HL-60/S4 treated with retinoic acid at 250 ng/mL for 4 days and 3 days (cell line): ENCODE measurements around the gene SEC61A1.

ENCODE experiments used
- in situ Hi-C: fragments of 300-500 bp; cut with MboI; formaldehyde crosslinking; loops from 2 replicates; pipeline ENCODE4 v1.7.0; 2022; ENCODE audit warnings: low sequenced_read_pairs

Gene SEC61A1

GRCh38 chr3:128056258-128056657 lies 4.0 kb downstream of the SEC61A1 start:
- in situ Hi-C loops = no loop called here

DNA sequence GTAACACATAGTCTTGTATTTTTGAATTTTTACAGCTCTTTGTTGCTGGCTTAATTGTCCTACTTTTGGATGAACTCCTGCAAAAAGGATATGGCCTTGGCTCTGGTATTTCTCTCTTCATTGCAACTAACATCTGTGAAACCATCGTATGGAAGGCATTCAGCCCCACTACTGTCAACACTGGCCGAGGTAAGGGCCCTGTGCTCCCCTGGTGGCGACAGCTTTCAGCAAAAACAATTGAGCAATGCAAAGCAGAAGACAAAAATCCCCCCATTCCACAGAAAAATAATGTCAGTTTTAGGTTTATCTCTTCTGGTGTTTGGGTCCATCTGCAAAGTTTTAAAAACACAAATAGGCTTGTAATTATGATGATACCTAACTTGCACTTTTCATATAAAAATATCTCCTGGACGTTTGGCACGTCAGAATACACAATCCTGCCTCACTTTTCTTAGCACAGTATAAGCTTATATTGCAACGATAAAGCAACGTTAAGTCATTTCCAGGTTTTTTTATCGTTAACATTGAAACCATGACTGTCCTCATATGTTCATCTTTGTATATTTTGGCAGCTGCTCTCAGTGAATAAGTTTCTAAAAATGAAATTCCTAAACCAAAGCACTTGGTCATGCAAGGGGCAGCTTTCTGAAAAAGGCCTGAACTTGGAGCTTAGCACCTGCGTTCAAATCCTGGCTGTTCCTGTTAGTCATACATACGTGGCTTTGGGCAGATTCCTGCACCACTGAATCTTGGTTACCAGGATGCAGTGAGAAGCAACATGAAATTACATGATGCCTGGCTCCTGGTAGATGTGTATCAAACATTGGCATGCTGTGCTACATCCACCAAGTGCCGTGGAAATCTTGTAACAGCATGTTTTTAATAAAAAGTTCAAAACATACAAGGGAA lies 8.5 kb downstream of the SEC61A1 start:
- in situ Hi-C loops = no loop called here

- in situ Hi-C loops = no loop called here
Observed at GRCh38 chr3:128062033-128062745, 10.0 kb downstream of the SEC61A1 start.

DNA sequence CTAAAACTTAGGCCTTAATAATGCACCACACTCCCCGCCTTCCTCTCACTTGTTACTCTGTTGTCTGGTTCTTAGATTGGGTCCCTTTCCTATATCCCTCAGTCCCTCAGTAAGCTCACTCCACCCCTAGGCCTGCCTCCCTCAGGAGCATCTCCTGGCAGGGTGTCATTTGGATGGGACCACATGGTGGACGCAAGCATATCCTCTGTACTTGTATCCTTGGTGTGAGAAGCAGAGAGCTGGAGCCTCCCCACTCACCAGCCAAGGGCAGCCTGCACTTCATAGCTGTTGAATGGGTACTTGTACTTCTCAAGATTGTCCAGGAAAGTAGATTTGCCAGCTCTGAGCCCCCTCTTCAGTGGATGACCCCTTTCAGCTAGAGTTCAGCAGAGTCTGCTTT lies 11.6 kb downstream of the SEC61A1 start:
- in situ Hi-C loops = no loop called here

DNA sequence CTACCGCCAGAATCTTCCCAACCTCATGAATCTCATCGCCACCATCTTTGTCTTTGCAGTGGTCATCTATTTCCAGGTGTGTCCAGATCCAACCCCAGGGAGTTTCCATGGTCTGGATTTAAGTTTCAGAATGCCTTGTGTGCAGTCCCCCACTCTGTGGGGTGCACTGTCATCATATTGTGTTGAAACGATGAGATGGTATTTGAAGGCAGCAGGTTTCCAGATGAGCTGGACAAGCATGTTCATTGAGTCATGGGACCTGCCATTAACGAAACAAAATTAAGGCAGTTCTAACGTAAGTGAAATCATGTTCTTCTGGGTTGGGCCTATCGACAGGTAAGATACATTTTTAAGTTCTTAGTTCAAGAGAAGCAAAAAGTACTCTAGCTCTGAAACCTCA lies 12.7 kb downstream of the SEC61A1 start:
- in situ Hi-C loops = no loop called here

DNA sequence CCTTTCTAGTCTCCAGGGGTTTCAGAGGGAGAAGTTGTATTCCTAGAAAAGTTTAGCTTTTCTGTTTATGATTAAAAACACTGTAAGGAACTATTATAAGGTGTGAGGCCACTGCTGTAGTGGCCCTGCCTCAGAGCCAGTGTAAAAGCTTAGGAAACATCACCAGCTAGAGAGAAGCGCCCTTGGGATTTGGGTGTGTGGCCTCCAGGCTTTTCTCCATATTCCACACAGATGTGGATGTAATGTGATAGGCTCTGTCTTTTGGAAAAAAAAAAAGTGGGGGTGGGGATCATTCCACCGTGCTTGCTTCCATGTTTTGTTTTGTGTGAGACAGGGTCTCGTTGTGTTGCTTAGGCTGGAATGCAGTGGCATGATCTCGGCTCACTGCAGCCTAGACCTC lies 13.9 kb downstream of the SEC61A1 start:
- in situ Hi-C loops = no loop called here

DNA sequence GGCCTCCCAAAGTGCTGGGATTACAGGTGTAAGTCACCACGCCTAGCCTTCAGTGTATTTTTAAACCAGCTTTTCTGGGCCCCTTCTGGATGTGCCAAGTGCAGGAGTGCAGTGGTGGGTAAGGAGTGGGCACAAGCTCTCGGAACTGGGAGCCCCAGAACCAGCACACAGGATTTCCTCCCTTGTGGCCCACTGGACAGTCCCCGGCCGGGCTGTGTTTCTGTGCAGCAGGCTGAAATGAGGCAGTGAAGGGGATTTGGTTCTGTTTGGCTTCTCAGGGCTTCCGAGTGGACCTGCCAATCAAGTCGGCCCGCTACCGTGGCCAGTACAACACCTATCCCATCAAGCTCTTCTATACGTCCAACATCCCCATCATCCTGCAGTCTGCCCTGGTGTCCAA lies 14.4 kb downstream of the SEC61A1 start:
- in situ Hi-C loops = no loop called here

DNA sequence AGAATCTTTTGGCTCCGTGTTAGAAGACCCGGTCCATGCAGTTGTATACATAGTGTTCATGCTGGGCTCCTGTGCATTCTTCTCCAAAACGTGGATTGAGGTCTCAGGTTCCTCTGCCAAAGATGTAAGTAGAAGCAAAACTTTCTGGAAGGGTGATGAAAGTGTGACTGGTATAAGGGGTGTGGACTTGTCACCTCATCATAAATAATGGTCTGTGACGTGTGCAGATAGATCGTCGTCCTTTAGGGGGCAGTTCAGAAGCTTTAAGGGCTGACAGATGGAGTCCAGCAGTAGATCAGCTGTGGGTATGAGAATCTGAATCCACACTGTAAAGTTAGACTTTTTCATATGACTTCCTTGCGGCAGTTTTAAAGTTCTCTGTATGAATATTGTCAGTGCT lies 15.3 kb downstream of the SEC61A1 start:
- in situ Hi-C loops = no loop called here

DNA sequence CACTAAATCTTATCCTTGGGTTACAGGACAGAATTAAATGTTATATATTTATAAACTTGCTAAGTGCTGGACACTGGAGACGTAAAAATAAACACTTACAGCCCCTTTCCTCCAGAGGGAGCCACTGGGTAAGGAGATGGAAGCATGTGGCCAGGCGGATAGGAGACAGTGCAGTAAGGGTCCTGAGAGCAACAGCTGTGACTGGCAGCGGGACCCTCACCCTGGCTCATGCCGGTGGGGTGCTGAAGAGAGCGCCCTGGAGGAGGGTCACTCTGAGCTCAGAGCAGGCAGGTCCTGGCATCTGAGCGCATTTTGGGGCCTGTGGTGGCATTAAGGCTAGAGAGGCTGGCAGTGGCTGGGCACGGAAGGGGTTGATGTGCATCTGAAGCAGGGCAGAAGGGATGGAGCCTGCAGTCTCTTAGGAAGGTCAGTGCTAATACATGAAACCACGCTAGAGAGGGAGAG lies 16.0 kb downstream of the SEC61A1 start:
- in situ Hi-C loops = no loop called here

- in situ Hi-C loops = no loop called here
Observed at GRCh38 chr3:128069271-128069670, 17.0 kb downstream of the SEC61A1 start.

DNA sequence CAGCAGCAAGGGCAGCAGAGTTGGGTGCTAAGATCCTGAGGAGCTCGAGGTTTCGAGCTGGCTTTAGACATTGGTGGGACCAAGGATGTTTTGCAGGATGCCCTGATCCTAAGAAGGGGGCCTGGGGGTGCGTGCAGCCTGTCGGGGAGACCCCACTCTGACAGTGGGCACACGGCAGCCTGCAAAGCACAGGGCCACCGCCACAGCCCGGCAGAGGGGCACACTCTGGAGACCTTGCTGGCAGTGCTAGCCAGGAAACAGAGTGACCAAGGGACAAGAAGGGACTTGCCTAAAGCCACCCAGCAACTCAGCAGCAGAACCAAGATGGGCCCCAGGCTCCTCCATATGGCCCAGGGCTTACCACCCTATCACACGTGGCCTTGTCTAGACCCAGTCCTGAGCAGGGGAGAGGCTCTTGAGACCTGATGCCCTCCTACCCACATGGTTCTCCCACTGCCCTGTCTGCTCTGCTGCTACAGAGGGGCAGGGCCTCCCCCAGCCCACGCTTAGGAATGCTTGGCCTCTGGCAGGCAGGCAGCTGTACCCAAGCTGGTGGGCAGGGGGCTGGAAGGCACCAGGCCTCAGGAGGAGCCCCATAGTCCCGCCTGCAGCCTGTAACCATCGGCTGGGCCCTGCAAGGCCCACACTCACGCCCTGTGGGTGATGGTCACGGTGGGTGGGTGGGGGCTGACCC lies 18.8 kb downstream of the SEC61A1 start:
- in situ Hi-C loops = no loop called here

DNA sequence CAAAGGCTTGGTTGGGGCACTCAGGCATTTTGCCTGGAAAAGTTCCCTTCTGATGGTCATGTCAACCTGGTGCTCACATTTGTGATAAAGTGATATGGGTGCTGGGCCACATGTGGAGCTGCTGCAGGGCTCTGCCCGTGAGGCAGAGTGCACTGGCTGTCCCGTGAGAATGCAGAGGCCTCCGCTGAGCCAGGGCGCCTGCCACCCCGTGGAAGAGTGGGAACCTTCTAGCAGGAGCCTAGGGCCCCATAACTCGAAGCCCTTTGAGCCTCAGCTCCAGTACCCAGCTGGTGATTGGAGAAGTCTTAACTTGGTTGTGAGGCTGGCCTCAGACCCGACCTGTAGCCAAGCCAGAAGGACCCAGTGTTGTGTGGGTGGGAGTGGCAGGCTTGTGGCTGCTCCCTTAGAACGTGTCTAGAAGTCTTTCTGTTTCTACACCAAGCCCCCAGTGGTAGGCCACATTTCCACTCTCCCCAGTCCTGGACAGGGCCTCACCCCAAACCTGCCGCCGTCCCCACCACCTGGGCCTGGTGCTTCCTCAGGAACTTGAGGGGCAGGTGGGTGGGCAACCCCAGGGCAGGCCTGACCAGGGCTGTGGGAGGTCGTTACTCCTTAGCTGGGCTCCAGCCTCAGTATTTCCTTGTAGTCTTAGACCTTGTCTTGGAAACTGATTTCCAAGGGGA lies 19.7 kb downstream of the SEC61A1 start:
- in situ Hi-C loops = no loop called here

GRCh38 chr3:128072454-128073184 lies 20.4 kb downstream of the SEC61A1 start:
- in situ Hi-C loops = no loop called here

DNA sequence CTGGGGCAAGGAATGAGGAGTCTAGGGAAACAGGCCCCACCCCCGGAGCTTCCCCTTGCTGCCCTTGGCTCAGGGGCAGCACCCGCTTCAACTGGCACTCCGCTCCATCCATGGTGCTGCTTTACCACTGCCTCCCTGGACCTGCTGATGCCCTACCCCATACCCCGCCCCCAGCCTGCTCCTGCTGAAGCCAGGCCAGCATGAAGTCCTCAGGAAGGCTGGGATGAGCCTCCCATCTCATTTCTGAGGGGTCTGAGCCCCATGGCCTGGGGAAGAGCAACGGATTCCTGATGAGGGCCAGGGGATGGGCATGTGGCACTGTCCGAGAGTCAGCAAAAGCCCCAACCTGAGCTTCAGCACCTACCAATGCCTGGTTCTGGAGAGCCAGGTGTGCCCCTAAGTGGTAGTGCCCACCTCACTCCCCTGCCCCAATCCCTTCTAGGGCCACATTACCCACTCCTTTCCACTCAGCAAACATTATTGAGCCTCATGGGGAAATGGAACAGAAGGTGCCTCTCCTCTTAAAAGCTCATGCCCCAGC lies 21.0 kb downstream of the SEC61A1 start:
- in situ Hi-C loops = no loop called here

DNA sequence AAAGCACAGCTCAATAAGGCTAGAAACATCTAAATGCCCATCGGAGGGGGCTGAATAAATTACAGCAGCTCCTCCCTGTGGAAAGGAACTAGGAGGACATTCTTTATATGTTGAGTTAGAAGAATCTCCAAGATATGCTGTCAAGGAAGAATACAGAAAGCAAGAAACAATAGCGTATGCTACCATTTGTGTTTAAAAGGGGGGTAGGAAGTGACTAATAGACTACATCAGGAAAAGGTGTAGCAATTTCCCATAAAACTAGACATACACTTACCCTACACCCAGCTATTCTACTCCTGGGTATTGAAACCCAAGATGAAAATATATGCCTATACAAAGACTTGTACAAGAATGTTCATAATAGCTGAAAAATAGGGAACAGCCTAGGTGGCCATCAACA lies 21.6 kb downstream of the SEC61A1 start:
- in situ Hi-C loops = no loop called here

- in situ Hi-C loops = loop anchor here (25.0 kb wide), 1 partner anchor 537 kb away; no protein-coding TSS in a partner anchor
Observed at GRCh38 chr3:128074851-128075521, 22.7 kb downstream of the SEC61A1 start.

- in situ Hi-C loops = loop anchor here (25.0 kb wide), 1 partner anchor 536 kb away; no protein-coding TSS in a partner anchor
Observed at GRCh38 chr3:128075522-128076482, 23.6 kb downstream of the SEC61A1 start.
